Mesendoderm (in vitro differentiated cells): Measurements from ENCODE around the gene RCBTB2.

Source experiments
- DNase-seq: peaks from one replicate; pipeline ENCODE4 v3.0.0; 2013
- H2AK5ac ChIP-seq: 2 replicates; pipeline ENCODE4 v1.6.1; 2013; ENCODE audit warnings: low read length, inconsistent platforms
- H2BK120ac ChIP-seq: 2 replicates; pipeline ENCODE4 v1.6.1; 2013; ENCODE audit warnings: low read depth, mild to moderate bottlenecking, low read length, moderate library complexity, mixed read lengths
- H2BK15ac ChIP-seq: replicated peaks from 2 replicates; pipeline ENCODE4 v1.6.1; 2013; ENCODE audit warnings: low read depth, mild to moderate bottlenecking, moderate library complexity
- H2BK5ac ChIP-seq: 2 replicates; pipeline ENCODE4 v1.6.1; 2013; ENCODE audit warnings: low read length, inconsistent platforms
- H3K18ac ChIP-seq: 2 replicates; pipeline ENCODE4 v1.6.1; 2013; ENCODE audit warnings: mild to moderate bottlenecking, low read length, mixed read lengths
- H3K23ac ChIP-seq: one replicate; pipeline ENCODE4 v1.6.1; 2013; ENCODE audit warnings: low read length
- H3K27ac ChIP-seq: 2 replicates; pipeline ENCODE4 v1.5.1; 2013; ENCODE audit warnings: low read depth, mild to moderate bottlenecking, inconsistent platforms, low read length, moderate library complexity
- H3K27me3 ChIP-seq: 2 replicates; pipeline ENCODE4 v1.6.1; 2013; ENCODE audit warnings: low read length, control low read depth, mild to moderate bottlenecking, inconsistent platforms; ENCODE audit not compliant: insufficient read depth, poor library complexity
- H3K36me3 ChIP-seq: 2 replicates; pipeline ENCODE4 v1.6.1; 2013; ENCODE audit warnings: low read length, inconsistent platforms; ENCODE audit not compliant: control insufficient read depth, insufficient read depth
- H3K4ac ChIP-seq: one replicate; pipeline ENCODE4 v1.6.1; 2013; ENCODE audit warnings: low read depth, mild to moderate bottlenecking, low read length, moderate library complexity
- H3K4me1 ChIP-seq: 2 replicates; pipeline ENCODE4 v1.6.1; 2013; ENCODE audit warnings: low read depth, low read length, inconsistent platforms; ENCODE audit not compliant: control insufficient read depth
- H3K4me2 ChIP-seq: 2 replicates; pipeline ENCODE4 v1.6.1; 2013; ENCODE audit warnings: low read length
- H3K4me3 ChIP-seq: 2 replicates; pipeline ENCODE4 v1.5.1; 2013; ENCODE audit warnings: mild to moderate bottlenecking, low read length
- H3K56ac ChIP-seq: one replicate; pipeline ENCODE4 v1.6.1; 2013; ENCODE audit warnings: low read length
- H3K79me1 ChIP-seq: 2 replicates; pipeline ENCODE4 v1.6.1; 2013; ENCODE audit warnings: low read length, inconsistent platforms
- H3K79me2 ChIP-seq: 2 replicates; pipeline ENCODE4 v1.6.1; 2013; ENCODE audit warnings: mild to moderate bottlenecking, low read length; ENCODE audit not compliant: control insufficient read depth, insufficient read depth
- H3K9ac ChIP-seq: 2 replicates; pipeline ENCODE4 v1.6.1; 2013; ENCODE audit warnings: low read length, inconsistent platforms
- H4K5ac ChIP-seq: one replicate; pipeline ENCODE4 v1.6.1; 2013; ENCODE audit warnings: low read length
- H4K8ac ChIP-seq: one replicate; pipeline ENCODE4 v1.6.1; 2013; ENCODE audit warnings: low read depth, mild to moderate bottlenecking, control low read depth, low read length, moderate library complexity
- WGBS: extraction: QIAGEN DNeasy Blood & Tissue Kit; methylation state at CpG from one replicate; pipeline ENCODE4 v1.1.7; 2013; ENCODE audit warnings: low lambda C conversion rate, missing lambda C conversion rate; ENCODE audit not compliant: insufficient coverage; ENCODE audit errors: extremely low coverage; 5-methylcytosine and 5-hydroxymethylcytosine counted together

RCBTB2 gene

DNA sequence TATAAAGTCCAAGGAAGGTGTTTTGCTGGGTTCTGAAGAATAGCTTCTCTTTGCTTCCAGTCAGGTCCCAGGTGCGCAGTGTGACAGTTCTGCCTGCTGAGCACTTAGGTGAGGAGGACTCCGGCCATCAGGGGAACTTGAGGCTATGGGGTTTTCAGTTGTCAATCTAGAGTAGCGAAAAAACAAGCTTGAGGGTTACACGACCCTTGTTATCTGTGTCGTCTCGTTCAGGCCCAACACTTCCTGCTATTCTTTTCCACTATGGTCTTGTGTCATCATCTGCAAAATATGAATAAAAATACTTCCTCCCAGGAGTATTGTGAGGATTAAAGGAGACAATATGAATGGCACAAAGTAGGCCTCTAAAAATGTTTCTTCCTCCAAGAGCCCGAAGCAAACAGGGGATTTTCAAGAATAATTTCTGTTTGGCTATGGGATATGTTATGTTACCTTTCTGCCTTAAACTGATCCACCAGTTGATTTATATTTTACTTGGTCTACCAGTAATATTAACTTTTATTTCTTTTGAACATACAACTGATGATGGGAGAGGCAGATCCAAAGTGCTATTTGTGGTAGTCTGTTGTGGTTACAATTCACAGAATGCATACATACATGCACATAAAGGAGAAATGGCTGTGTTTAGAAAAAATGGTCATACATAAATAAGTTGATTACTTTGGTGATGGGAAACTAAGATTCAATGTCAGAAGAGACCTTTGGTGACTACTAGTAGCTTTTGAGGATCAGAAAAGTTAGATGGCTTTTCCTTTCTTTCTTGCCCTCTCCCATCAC is 40.5 kb upstream of the RCBTB2 start:
- no peak overlapping the region for H2BK15ac ChIP-seq
- no peak overlapping the region for H3K27ac ChIP-seq
- H2BK5ac ChIP-seq: no peak overlapping the region
- H4K5ac ChIP-seq: no peak overlapping the region
- H3K4me2 ChIP-seq: no peak overlapping the region
- H3K4me1 ChIP-seq: peaks cover 1% of the 10 kb centered on the region
- H4K8ac ChIP-seq: no peak overlapping the region
- H3K79me2 ChIP-seq: no peaks in the 10 kb centered on the region
- H2AK5ac ChIP-seq: no peak overlapping the region
- no peaks in the 10 kb centered on the region for H3K36me3 ChIP-seq
- no CpG with 5 or more reads among the region's 7 CpGs for WGBS
- no peak overlapping the region for H2BK120ac ChIP-seq
- no peaks in the 10 kb centered on the region for H3K27me3 ChIP-seq
- H3K79me1 ChIP-seq: no peaks in the 10 kb centered on the region
- no peak for DNase-seq
- no peak overlapping the region for H3K56ac ChIP-seq
- H3K23ac ChIP-seq: peak overlapping the region; percentile 54
- H3K4ac ChIP-seq: no peak overlapping the region
- no peak overlapping the region for H3K9ac ChIP-seq
- H3K18ac ChIP-seq: no peak overlapping the region
- H3K4me3 ChIP-seq: no peak overlapping the region

DNA sequence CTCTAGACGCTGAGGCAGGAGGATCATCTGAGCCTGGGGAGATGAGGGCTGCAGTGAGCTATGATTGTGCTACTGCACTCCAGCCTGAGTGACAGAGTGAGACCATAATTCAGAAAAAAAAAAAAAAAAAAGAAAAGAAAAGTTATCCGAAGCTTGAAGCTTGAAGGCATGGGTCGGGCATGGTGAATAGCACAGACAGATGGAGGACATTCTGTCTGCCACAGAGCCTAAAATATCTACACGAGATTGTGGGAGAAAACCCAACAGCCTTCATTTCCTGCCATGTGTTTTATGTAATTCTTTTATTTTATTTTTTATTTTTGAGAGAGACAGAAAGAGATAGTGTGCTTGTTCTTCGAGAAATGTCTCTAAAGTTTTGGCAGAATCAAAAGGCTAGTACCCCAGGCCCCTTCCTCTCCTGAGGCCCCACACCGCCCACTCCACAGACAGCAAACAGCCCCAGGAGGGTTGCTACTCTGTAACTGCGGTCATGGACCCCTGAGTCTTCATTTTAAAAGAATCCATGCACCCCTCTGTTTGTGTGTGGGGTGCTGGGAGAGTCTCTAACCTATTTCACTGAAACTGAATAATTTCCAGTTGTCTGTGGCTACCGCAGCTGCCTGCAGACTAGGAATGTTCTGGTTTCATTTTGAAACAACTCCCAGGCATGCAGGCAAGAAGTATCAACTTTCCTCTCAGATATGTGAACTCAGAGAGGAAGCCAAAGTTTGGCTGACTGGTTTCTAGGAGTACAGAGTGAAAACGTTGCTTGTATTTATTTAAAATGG is 38.4 kb upstream of the RCBTB2 start:
- Histone ChIP-seq H3K4ac (peak overlapping the region; percentile 65), H3K27me3 (no peaks in the 10 kb centered on the region), H3K4me3 (no peak overlapping the region), H3K4me1 (peaks cover 4% of the 10 kb centered on the region), H3K18ac (peak overlapping the region; percentile 82), H3K27ac (no peak overlapping the region), H4K5ac (no peak overlapping the region), H2BK15ac (no peak overlapping the region), H3K56ac (peak overlapping the region; percentile 37), H3K79me2 (no peaks in the 10 kb centered on the region), H2BK120ac (no peak overlapping the region), H4K8ac (no peak overlapping the region), H3K36me3 (no peaks in the 10 kb centered on the region), H3K23ac (no peak overlapping the region), H3K9ac (no peak overlapping the region), H2AK5ac (no peak overlapping the region), H3K79me1 (no peaks in the 10 kb centered on the region), H3K4me2 (no peak overlapping the region), H2BK5ac (no peak overlapping the region)
- no peak for DNase-seq
- no CpG with 5 or more reads among the region's 9 CpGs for WGBS

DNA sequence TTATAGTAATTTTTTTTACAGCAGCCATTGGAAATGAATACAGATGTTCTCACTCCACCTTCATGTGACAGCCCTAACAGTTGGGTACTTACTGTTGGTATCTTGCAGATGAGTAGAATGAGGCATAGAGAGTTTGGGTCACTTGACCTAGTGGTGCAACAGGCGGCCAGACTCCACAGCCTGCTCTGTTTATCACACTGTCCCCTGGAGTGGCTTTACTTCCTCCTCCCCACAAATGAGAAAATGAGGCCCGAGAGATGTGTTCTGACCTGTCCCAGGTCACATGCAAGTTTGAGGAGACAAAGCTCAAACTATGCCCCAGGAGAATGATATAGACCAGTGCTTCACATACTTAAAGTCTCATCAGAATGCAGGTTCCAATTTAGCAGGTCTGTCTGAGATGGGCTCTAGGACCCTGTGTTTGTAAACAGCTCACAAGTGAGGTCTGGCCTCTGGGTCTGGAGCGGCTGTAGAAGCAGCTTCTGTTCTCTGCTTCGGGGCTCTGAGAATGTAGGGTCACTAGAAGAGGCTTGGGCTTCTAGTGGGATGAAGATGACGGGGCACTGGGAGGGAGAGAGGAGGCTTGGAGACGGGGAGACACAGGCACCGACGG is 37.4 kb upstream of the RCBTB2 start:
- Histone ChIP-seq H3K79me1 (no peaks in the 10 kb centered on the region), H3K56ac (no peak overlapping the region), H4K5ac (no peak overlapping the region), H3K36me3 (no peaks in the 10 kb centered on the region), H4K8ac (no peak overlapping the region), H3K27ac (no peak overlapping the region), H2BK120ac (no peak overlapping the region), H2BK15ac (no peak overlapping the region), H3K4me1 (peaks cover 3% of the 10 kb centered on the region), H3K4me3 (no peak overlapping the region), H2AK5ac (no peak overlapping the region), H3K23ac (no peak overlapping the region), H3K18ac (no peak overlapping the region), H3K4me2 (no peak overlapping the region), H3K79me2 (no peaks in the 10 kb centered on the region), H3K9ac (no peak overlapping the region), H3K4ac (no peak overlapping the region), H3K27me3 (no peaks in the 10 kb centered on the region), H2BK5ac (no peak overlapping the region)
- no peak for DNase-seq
- WGBS: no CpG with 5 or more reads among the region's 8 CpGs

DNA sequence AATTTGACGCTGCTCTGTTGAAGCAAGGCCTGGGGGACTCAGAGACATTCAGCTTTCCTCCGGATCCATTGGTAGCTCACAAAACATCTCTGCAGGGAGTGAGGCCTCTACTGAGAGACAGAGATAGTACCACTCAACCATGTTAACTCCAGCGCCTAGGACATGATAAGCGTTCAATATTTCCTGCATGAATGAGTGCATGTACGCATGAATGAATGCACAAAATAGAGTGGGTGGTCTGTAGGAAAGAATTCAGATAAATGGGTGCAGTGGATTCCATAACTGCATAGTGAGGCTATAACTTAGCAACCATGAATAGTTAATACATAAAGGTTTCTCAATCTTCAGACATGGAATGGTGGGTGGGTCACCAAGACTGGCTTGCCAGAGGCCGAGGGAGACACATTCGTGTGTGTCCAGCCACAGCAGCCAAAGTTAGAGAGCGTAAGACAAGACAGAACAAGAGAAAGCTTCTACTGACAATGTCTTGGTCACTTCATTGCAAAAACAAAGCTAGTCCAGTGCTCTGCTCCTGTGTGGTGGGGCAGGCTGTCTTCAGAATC is 36.3 kb upstream of the RCBTB2 start:
- H4K5ac ChIP-seq: no peak overlapping the region
- no CpG with 5 or more reads among the region's 8 CpGs for WGBS

DNA sequence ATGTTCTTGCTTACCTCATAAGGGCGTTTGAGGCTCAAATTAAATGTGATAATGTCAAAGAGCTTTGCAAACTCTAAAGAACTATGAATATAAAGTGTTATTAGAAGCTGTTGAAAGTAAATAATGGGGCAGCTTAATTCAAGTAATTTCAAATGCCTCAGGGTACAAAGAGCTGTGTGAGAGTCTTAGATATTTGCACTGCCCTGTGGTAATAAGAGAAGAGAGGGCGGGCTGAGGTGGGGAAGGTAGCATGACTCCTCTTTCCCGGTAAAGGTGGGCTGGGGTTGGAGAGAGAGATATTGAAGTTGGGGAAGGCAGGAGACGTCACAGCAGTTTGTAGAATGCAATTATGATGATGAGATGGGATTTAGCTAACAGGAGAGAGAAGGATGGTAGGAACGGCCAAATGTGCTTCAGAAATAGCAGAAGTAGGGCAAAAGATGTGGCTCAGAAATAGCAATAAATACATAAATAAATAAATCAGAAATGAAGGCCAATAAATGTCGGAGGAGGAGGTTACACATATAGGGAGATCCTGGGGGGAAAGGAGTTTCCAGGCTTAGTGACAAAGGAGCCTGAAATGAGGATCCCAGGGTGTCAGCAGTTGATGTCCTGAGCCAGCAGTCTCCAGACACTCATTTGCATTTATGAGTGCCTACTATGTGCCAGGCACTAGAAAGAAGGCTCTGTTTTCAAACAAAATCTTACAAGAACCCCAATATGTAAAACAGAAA is 35.7 kb upstream of the RCBTB2 start:
- H3K18ac ChIP-seq: no peak overlapping the region
- no peak overlapping the region for H4K8ac ChIP-seq
- H3K27ac ChIP-seq: no peak overlapping the region
- H3K4me2 ChIP-seq: no peak overlapping the region
- no peak for DNase-seq
- H3K4me3 ChIP-seq: no peak overlapping the region
- H3K27me3 ChIP-seq: no peaks in the 10 kb centered on the region
- no peak overlapping the region for H3K23ac ChIP-seq
- no peaks in the 10 kb centered on the region for H3K36me3 ChIP-seq
- no peaks in the 10 kb centered on the region for H3K79me2 ChIP-seq
- no peaks in the 10 kb centered on the region for H3K79me1 ChIP-seq
- H3K56ac ChIP-seq: no peak overlapping the region
- H3K4me1 ChIP-seq: peaks cover 3% of the 10 kb centered on the region
- H2AK5ac ChIP-seq: no peak overlapping the region
- no peak overlapping the region for H4K5ac ChIP-seq
- no peak overlapping the region for H3K4ac ChIP-seq
- no peak overlapping the region for H2BK15ac ChIP-seq
- no peak overlapping the region for H2BK5ac ChIP-seq
- WGBS: no CpG with 5 or more reads among the region's 6 CpGs
- no peak overlapping the region for H3K9ac ChIP-seq
- H2BK120ac ChIP-seq: no peak overlapping the region

More for the DNA sequence above, 36.3 kb upstream of the RCBTB2 start:
- Histone ChIP-seq H3K79me1 (no peaks in the 10 kb centered on the region), H2BK120ac (no peak overlapping the region), H4K8ac (no peak overlapping the region), H3K79me2 (no peaks in the 10 kb centered on the region), H3K23ac (no peak overlapping the region), H3K4me3 (no peak overlapping the region), H3K9ac (no peak overlapping the region), H3K4me1 (peaks cover 3% of the 10 kb centered on the region), H3K27me3 (no peaks in the 10 kb centered on the region), H3K18ac (no peak overlapping the region), H2BK5ac (no peak overlapping the region), H3K56ac (no peak overlapping the region), H3K4me2 (no peak overlapping the region), H3K27ac (no peak overlapping the region), H3K4ac (no peak overlapping the region), H3K36me3 (no peaks in the 10 kb centered on the region), H2AK5ac (no peak overlapping the region), H2BK15ac (no peak overlapping the region)
- DNase-seq: no peak
